Measurements from ENCODE around the gene UPP2.

- TF ChIP-seq CTCF (IDR thresholded peaks at IDR 0.05 in 8 of 11, conservative IDR thresholded peaks at IDR 0.05 in 3 of 11): no peak
- no peak for TF ChIP-seq POLR2A (IDR thresholded peaks at IDR 0.05)
Observed at GRCh38 chr2:158071018-158071417, 30.7 kb upstream of the UPP2 start.

Measured in spleen (tissue), 7 donors.